WERI-Rb-1 (cell line): ENCODE data around the gene CHST13.

Experiments used
- DNase-seq: peaks from one replicate; pipeline ENCODE4 v3.0.0-alpha.2; 2020
- H3K27ac ChIP-seq: fragments of 250-450 bp; sonication (Bioruptor Pico); 2 replicates; pipeline ENCODE4 v1.5.1; 2020; ENCODE audit warnings: mild to moderate bottlenecking, moderate library complexity
- H3K27me3 ChIP-seq: fragments of 250-450 bp; sonication (Bioruptor Pico); 2 replicates; pipeline ENCODE4 v1.5.1; 2021; ENCODE audit warnings: mild to moderate bottlenecking, low read depth, moderate library complexity; ENCODE audit not compliant: insufficient read depth, severe bottlenecking
- H3K36me3 ChIP-seq: fragments of 250-450 bp; sonication (Bioruptor Pico); 2 replicates; pipeline ENCODE4 v1.5.1; 2020; ENCODE audit warnings: mild to moderate bottlenecking, moderate library complexity
- H3K4me3 ChIP-seq: 2 replicates; pipeline ENCODE4 v1.5.1; 2011; ENCODE audit warnings: low read depth, mild to moderate bottlenecking, control low read depth, low read length
- H3K9me3 ChIP-seq: fragments of 250-450 bp; sonication (Bioruptor Pico); 2 replicates; pipeline ENCODE4 v1.5.1; 2021; ENCODE audit warnings: mild to moderate bottlenecking, moderate library complexity; ENCODE audit not compliant: severe bottlenecking
- TF ChIP-seq, protein P1 (sequence below): IDR thresholded peaks from 2 replicates; pipeline ENCODE4 v1.5.1; 2011; ENCODE audit warnings: low read depth, mild to moderate bottlenecking, control low read depth, inconsistent platforms, low read length

CHST13 gene

DNA sequence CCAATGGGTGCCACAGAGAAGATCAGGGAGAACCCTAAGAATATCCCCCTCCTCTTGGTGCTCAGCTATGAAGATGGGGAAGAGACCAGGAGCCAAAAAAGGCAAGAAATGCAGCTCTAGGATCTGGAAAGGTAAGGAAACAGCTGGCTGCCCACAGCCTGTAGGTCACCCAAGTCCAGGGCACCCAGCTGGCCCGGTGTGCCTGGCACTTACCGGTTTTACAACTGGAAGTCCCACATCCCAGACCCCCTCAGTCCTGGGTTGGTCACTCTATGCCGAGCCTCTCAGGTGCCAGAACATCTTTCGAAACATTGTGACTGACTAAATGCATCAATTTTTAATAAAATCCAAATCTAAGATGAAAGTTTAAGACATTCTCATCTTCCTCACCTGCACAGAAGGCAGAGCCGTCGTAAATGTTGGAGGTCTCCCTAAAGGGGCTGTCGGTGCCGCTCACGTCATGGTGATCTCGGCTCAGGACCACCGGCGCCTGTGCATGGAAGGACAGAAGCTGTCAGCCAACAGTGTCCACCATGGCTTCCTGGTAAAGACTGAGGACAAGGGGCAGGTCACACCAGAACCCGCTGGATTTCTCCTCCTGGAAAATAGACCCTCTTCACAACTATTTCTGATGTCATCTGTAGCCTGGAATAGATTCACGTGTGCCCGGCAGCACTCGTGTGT lies 34.9 kb upstream of the CHST13 start:
- Histone ChIP-seq H3K27me3 (no peaks in the 10 kb centered on the region), H3K9me3 (no peaks in the 10 kb centered on the region), H3K36me3 (no peaks in the 10 kb centered on the region), H3K27ac (no peak overlapping the region), H3K4me3 (no peak overlapping the region)
- no peak for DNase-seq
- TF ChIP-seq, protein P1, sequence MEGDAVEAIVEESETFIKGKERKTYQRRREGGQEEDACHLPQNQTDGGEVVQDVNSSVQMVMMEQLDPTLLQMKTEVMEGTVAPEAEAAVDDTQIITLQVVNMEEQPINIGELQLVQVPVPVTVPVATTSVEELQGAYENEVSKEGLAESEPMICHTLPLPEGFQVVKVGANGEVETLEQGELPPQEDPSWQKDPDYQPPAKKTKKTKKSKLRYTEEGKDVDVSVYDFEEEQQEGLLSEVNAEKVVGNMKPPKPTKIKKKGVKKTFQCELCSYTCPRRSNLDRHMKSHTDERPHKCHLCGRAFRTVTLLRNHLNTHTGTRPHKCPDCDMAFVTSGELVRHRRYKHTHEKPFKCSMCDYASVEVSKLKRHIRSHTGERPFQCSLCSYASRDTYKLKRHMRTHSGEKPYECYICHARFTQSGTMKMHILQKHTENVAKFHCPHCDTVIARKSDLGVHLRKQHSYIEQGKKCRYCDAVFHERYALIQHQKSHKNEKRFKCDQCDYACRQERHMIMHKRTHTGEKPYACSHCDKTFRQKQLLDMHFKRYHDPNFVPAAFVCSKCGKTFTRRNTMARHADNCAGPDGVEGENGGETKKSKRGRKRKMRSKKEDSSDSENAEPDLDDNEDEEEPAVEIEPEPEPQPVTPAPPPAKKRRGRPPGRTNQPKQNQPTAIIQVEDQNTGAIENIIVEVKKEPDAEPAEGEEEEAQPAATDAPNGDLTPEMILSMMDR, result no peak

DNA sequence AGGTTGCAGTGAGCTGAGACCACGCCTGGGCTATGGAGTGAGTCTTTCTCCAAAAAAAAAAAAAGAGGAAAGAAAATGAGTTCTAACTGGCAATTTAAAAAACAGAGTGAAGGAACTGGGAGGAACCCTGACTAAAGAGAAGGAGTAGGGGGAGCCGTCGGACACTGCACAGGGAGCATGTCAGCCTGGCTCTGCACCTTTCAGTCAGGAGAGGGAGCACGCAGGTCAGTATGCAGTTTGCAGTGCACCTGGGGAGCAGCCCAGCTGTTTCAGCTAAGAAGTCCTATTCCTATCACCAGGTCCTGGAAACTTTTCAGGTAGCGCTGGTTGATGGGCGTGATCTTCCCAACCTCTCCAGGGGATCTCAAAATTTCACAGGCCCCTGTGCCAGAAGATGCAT lies 33.3 kb upstream of the CHST13 start:
- DNase-seq, result peak; percentile 71
- TF ChIP-seq, protein P1, result peak; percentile 79
- Histone ChIP-seq H3K4me3 (no peak overlapping the region), H3K27ac (peak overlapping the region; percentile 90), H3K9me3 (no peaks in the 10 kb centered on the region), H3K36me3 (no peaks in the 10 kb centered on the region), H3K27me3 (no peaks in the 10 kb centered on the region)

DNA sequence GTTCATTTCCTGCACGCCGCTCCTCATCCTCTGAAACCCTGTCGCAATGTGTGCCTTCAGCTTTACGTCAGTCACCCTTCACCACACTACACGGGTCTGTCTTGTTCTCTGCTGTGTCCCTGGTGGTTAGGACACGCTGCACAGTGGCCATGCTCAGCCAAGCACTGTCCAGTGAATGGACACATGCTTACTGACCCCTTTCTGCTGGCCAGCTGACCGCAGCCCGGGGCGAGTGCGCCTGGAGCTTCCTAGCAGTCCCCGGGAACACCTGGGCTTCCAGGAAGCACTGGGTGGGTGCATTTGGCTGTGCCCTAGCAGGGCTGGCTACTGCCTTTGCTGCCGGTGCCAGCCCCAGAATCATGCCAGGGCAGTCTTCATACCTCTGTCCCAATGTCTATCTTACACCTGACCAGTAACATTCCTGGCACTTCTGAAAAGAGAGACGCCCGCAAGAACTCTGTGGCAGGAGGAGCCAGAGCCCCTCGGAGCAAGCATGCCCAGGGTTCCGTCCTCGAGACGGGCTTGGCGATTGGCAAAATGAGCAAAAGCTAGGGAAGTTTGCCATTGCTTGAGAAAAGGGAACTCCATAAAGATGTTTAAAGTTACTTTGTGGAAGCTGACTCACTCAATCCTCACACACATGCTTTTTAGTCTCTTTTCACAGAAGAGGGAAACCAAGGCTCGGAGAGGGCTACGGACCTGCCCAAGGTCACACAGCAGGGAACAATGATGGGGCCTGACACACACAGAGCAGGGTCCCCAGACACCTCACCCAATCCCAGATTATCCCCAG lies 32.5 kb upstream of the CHST13 start:
- Histone ChIP-seq H3K9me3 (no peaks in the 10 kb centered on the region), H3K36me3 (no peaks in the 10 kb centered on the region), H3K4me3 (no peak overlapping the region), H3K27me3 (no peaks in the 10 kb centered on the region), H3K27ac (peak overlapping the region; percentile 90)
- TF ChIP-seq, protein P1, result no peak
- DNase-seq, result no peak

DNA sequence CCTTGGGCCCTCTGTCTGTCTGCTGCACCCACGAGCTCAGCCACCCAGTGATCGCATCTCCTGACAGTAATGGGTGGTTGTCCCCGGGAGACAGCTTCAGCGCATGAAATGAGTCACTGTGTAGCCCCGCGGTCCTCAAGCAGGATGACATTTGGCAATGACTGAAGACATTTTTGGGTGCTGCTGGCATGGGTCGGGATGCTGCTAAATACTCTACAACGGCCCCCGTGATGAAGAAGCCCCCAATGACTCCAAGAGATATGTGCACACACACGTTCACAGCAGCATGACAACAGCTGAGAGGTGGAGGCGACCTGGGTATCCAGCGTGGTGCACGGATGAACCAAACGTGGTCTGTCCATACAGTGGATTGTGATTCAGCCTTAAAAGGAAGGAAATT lies 30.9 kb upstream of the CHST13 start:
- no peaks in the 10 kb centered on the region for H3K9me3 ChIP-seq
- H3K36me3 ChIP-seq, result no peaks in the 10 kb centered on the region
- H3K27me3 ChIP-seq, result no peaks in the 10 kb centered on the region
- TF ChIP-seq, protein P1, result no peak
- peak overlapping the region; percentile 90 for H3K27ac ChIP-seq
- no peak for DNase-seq
- H3K4me3 ChIP-seq, result no peak overlapping the region

DNA sequence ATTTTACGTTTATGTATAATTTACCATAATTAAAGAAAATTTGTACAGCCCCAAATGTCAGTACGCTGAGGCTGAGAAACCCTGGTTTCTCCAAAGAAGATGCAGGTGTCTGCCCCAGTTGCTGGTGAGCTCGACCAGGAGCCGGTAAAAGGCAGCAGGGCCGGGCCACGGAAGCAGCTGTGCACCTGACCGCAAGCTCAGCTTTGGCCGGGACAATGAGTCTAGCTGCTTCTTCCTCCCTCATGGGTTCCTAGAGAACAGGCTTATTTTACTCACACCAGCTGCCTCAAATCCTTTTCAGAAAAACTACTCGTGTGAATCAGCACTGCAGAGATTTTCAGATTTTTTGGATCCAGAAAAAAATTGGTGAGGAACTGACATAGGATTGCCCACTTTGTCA lies 30.2 kb upstream of the CHST13 start:
- H3K4me3 ChIP-seq, result no peak overlapping the region
- no peaks in the 10 kb centered on the region for H3K36me3 ChIP-seq
- no peaks in the 10 kb centered on the region for H3K27me3 ChIP-seq
- TF ChIP-seq, protein P1, result no peak
- H3K9me3 ChIP-seq, result no peaks in the 10 kb centered on the region
- peak; percentile 49 for DNase-seq
- peak overlapping the region; percentile 90 for H3K27ac ChIP-seq
